Measurements from ENCODE around the gene ZMYND8. TPM values are rescaled to one million over a fixed set of nuclear protein-coding genes. Genes with fewer than 3 reads are reported as not detected.
A peak's percentile ranks its signal among the peaks of the same experiment; 100 is the strongest.

The ZMYND8 gene
- total and polyA plus RNA-seq, 10 of the 15 experiments (the other 5 are each of a cell fraction or from before 2014, with no cell fraction given): 12.9 to 54.8 (median 23.1) TPM

- no peak for TF ChIP-seq SMAD1 (IDR thresholded peaks at IDR 0.05; ENCODE audit: low read depth, partially characterized antibody)
- no peak for TF ChIP-seq BACH1 (IDR thresholded peaks at IDR 0.05; ENCODE audit: borderline replicate concordance)
- no peak for TF ChIP-seq MTA3 (IDR thresholded peaks at IDR 0.05; ENCODE audit: borderline replicate concordance, low read length)
- no peak for TF ChIP-seq BCL3 (IDR thresholded peaks at IDR 0.05; ENCODE audit: borderline replicate concordance, insufficient read depth, low read depth, low read length, poor library complexity, severe bottlenecking)
- no peak for TF ChIP-seq RBBP5 (conservative IDR thresholded peaks at IDR 0.05)
- peak; percentile 71; the same call in 1 of the 2 replicates for TF ChIP-seq NFXL1 (IDR thresholded peaks at IDR 0.05; ENCODE audit: borderline replicate concordance)
- TF ChIP-seq ZSCAN29 (IDR thresholded peaks at IDR 0.05): no peak
- TF ChIP-seq SUZ12 (IDR thresholded peaks at IDR 0.05; ENCODE audit: unreplicated experiment): no peak
- TF ChIP-seq DPF2 (IDR thresholded peaks at IDR 0.05): no peak
- no peak for TF ChIP-seq RFX5 (IDR thresholded peaks at IDR 0.05; ENCODE audit: low read depth, low read length)
- no peak for TF ChIP-seq BMI1 (IDR thresholded peaks at IDR 0.05; ENCODE audit: borderline replicate concordance)
- no peak for TF ChIP-seq ASH2L (IDR thresholded peaks at IDR 0.05; ENCODE audit: borderline replicate concordance, low read depth)
- TF ChIP-seq IRF4 (IDR thresholded peaks at IDR 0.05; ENCODE audit: low read depth, low read length): no peak
- TF ChIP-seq BCLAF1 (IDR thresholded peaks at IDR 0.05): no peak
- TF ChIP-seq MXI1 (IDR thresholded peaks at IDR 0.05; ENCODE audit: low read depth, low read length): no peak
- TF ChIP-seq JUNB (IDR thresholded peaks at IDR 0.05): no peak
- peak; percentile 69; the same call in 1 of the 2 replicates for TF ChIP-seq ZBED1 (IDR thresholded peaks at IDR 0.05; ENCODE audit: borderline replicate concordance)
- peak; percentile 19 to 99; a peak in 2 of 4 replicates for TF ChIP-seq ETV6 (conservative IDR thresholded peaks at IDR 0.05 in 1 of 2, IDR thresholded peaks at IDR 0.05 in 1 of 2; ENCODE audit: borderline replicate concordance in 1 of 2, low read depth in 1 of 2)
- no peak for TF ChIP-seq ZNF207 (IDR thresholded peaks at IDR 0.05; ENCODE audit: borderline replicate concordance)
- TF ChIP-seq ZBTB40 (IDR thresholded peaks at IDR 0.05; ENCODE audit: borderline replicate concordance): no peak
- no peak for TF ChIP-seq IKZF2 (IDR thresholded peaks at IDR 0.05)
- no peak for TF ChIP-seq MEF2B (IDR thresholded peaks at IDR 0.05; ENCODE audit: partially characterized antibody, poor library complexity, severe bottlenecking)
Measured at GRCh38 chr20:47389867-47390347, 33.4 kb upstream of the ZMYND8 start (continued).

All from GM12878 (cell line).